HG02981 (cell line): ENCODE results near the gene ANKS1B.

Source experiments
- ATAC-seq: cut with Tn5 transposase; IDR thresholded peaks from one replicate; pipeline ENCODE4 v1.9.1; 2021; ENCODE audit warnings: mild to moderate bottlenecking, moderate library complexity; ENCODE audit not compliant: unreplicated experiment

The ANKS1B gene

GRCh38 chr12:98750511-98750910 lies 1234.2 kb downstream of the ANKS1B start:
- ATAC-seq = no peak

- no peak for ATAC-seq
These were observed 1236.3 kb downstream of the ANKS1B start for GRCh38 chr12:98748463-98748862.

GRCh38 chr12:98745578-98746391 lies 1239.0 kb downstream of the ANKS1B start:
- ATAC-seq = no peak

GRCh38 chr12:98744680-98745079 lies 1240.1 kb downstream of the ANKS1B start:
- ATAC-seq = no peak

- ATAC-seq = no peak
These were observed 1241.3 kb downstream of the ANKS1B start for GRCh38 chr12:98743362-98743953.

GRCh38 chr12:98741556-98742265 lies 1243.0 kb downstream of the ANKS1B start:
- no peak for ATAC-seq

- no peak for ATAC-seq
These were observed 1243.6 kb downstream of the ANKS1B start for GRCh38 chr12:98741196-98741555.

GRCh38 chr12:98740751-98741150 lies 1244.0 kb downstream of the ANKS1B start:
- ATAC-seq = no peak

GRCh38 chr12:98738539-98738938 lies 1246.2 kb downstream of the ANKS1B start:
- no peak for ATAC-seq

GRCh38 chr12:98738002-98738401 lies 1246.7 kb downstream of the ANKS1B start:
- ATAC-seq = no peak

GRCh38 chr12:98737322-98737712 lies 1247.4 kb downstream of the ANKS1B start:
- no peak for ATAC-seq

GRCh38 chr12:98736352-98737321 lies 1248.1 kb downstream of the ANKS1B start:
- no peak for ATAC-seq

- no peak for ATAC-seq
These were observed 1248.9 kb downstream of the ANKS1B start for GRCh38 chr12:98735821-98736220.

- ATAC-seq = no peak
These were observed 1250.9 kb downstream of the ANKS1B start for GRCh38 chr12:98733667-98734350.

- no peak for ATAC-seq
These were observed 1254.3 kb downstream of the ANKS1B start for GRCh38 chr12:98730412-98730811.

- ATAC-seq = no peak
These were observed 1257.5 kb downstream of the ANKS1B start for GRCh38 chr12:98727196-98727595.

GRCh38 chr12:98725476-98726247 lies 1259.1 kb downstream of the ANKS1B start:
- peak; percentile 84 for ATAC-seq

- ATAC-seq = no peak
These were observed 1260.2 kb downstream of the ANKS1B start for GRCh38 chr12:98724384-98725155.
